IMR-90 (cell line): ENCODE data around the gene REG3A. TPM values are rescaled to one million over a fixed set of nuclear protein-coding genes. Genes with fewer than 3 reads are reported as not detected.

Experiments used
- ATAC-seq: fragments of 200-7000 bp; cut with Tn5 transposase; 2 replicates; pipeline ENCODE4 v1.9.1; 2020; ENCODE audit warnings: low read depth, mild to moderate bottlenecking, moderate library complexity
- BruUV-seq: library from RNA; stranded (reverse); fragments of 400-500 nt; replicated peaks from 2 replicates; lab custom pipeline; 2021; lab: Mats Ljungman, UMichigan
- CTCF ChIA-PET: fragments of 300-600 bp; formaldehyde crosslinking; extraction: SDS; loops from one replicate; lab custom pipeline; 2021; ENCODE audit warnings: antibody characterized with exemption; lab: Yijun Ruan, JAX
- POLR2A ChIA-PET: fragments of 300-600 bp; sonication (Branson Sonifier 250); formaldehyde crosslinking; loops from one replicate; lab custom pipeline; 2022; ENCODE audit warnings: antibody characterized with exemption; ENCODE audit not compliant: unreplicated experiment; lab: Charles Lee
- DNase-seq: peaks from one replicate; pipeline ENCODE4 v3.0.0; 2013
- H2AFZ ChIP-seq: replicated peaks from 2 replicates; pipeline ENCODE3; 2013; ENCODE audit warnings: low read length, mild to moderate bottlenecking; ENCODE audit not compliant: poor library complexity
- H2AK5ac ChIP-seq: 2 replicates; pipeline ENCODE4 v1.6.1; 2013; ENCODE audit warnings: low read depth, low read length, inconsistent platforms
- H2AK9ac ChIP-seq: replicated peaks from 2 replicates; pipeline ENCODE3; 2013; ENCODE audit warnings: mild to moderate bottlenecking, low read depth, low read length, moderate library complexity; ENCODE audit not compliant: poor library complexity
- H2BK120ac ChIP-seq: 2 replicates; pipeline ENCODE4 v1.6.1; 2013; ENCODE audit warnings: low read depth, low read length, inconsistent platforms
- H2BK15ac ChIP-seq: 3 replicates; pipeline ENCODE4 v1.6.1; 2013; ENCODE audit warnings: low read depth, low read length, inconsistent platforms
- H2BK20ac ChIP-seq: 2 replicates; pipeline ENCODE4 v1.6.1; 2013; ENCODE audit warnings: low read depth, mild to moderate bottlenecking, inconsistent platforms, low read length, moderate library complexity
- H2BK5ac ChIP-seq: 2 replicates; pipeline ENCODE4 v1.6.1; 2013; ENCODE audit warnings: mild to moderate bottlenecking, low read depth, low read length, inconsistent platforms; ENCODE audit not compliant: poor library complexity, severe bottlenecking
- H3K14ac ChIP-seq: replicated peaks from 2 replicates; pipeline ENCODE4 v1.6.1; 2013; ENCODE audit warnings: low read depth, low read length, inconsistent platforms
- H3K18ac ChIP-seq: 2 replicates; pipeline ENCODE4 v1.6.1; 2013; ENCODE audit warnings: low read depth, low read length, control low read depth
- H3K23ac ChIP-seq: 2 replicates; pipeline ENCODE4 v1.6.1; 2013; ENCODE audit warnings: low read depth, low read length, inconsistent platforms
- H3K27ac ChIP-seq: 2 replicates; pipeline ENCODE4 v1.5.1; 2013; ENCODE audit warnings: mild to moderate bottlenecking, control low read depth, low read length; ENCODE audit not compliant: insufficient read depth
- H3K27me3 ChIP-seq: 2 replicates; pipeline ENCODE4 v1.6.1; 2013; ENCODE audit warnings: low read length; ENCODE audit not compliant: control insufficient read depth, insufficient read depth
- H3K36me3 ChIP-seq: 2 replicates; pipeline ENCODE4 v1.6.1; 2013; ENCODE audit warnings: low read length, mixed read lengths; ENCODE audit not compliant: control insufficient read depth, insufficient read depth
- H3K4ac ChIP-seq: 2 replicates; pipeline ENCODE4 v1.6.1; 2013; ENCODE audit warnings: low read depth, low read length, inconsistent platforms
- H3K4me1 ChIP-seq: 2 replicates; pipeline ENCODE4 v1.6.1; 2013; ENCODE audit warnings: low read length, mixed read lengths; ENCODE audit not compliant: control insufficient read depth, insufficient read depth
- H3K4me2 ChIP-seq: 2 replicates; pipeline ENCODE4 v1.6.1; 2013; ENCODE audit warnings: low read depth, mild to moderate bottlenecking, control low read depth, low read length, moderate library complexity
- H3K4me3 ChIP-seq: 2 replicates; pipeline ENCODE4 v1.5.1; 2013; ENCODE audit warnings: low read depth, mild to moderate bottlenecking, control low read depth, low read length, moderate library complexity; ENCODE audit not compliant: insufficient read depth
- H3K56ac ChIP-seq: 2 replicates; pipeline ENCODE4 v1.6.1; 2013; ENCODE audit warnings: low read length, inconsistent platforms; ENCODE audit not compliant: insufficient read depth; ENCODE audit errors: extremely low read depth
- H3K79me1 ChIP-seq, 2 experiments: 2 replicates each; pipeline ENCODE4 v1.6.1; 2013; ENCODE audit warnings: low read length in 2 of 2, inconsistent platforms in 1 of 2, low read depth in 1 of 2
- H3K9ac ChIP-seq: 2 replicates; pipeline ENCODE4 v1.6.1; 2013; ENCODE audit warnings: low read depth, low read length, control low read depth
- H3K9me1 ChIP-seq: 2 replicates; pipeline ENCODE4 v1.6.1; 2013; ENCODE audit warnings: low read length, inconsistent platforms; ENCODE audit not compliant: insufficient read depth
- H3K9me3 ChIP-seq: 2 replicates; pipeline ENCODE4 v1.6.1; 2013; ENCODE audit warnings: low read length; ENCODE audit not compliant: control insufficient read depth, insufficient read depth
- H4K20me1 ChIP-seq: 2 replicates; pipeline ENCODE4 v1.6.1; 2013; ENCODE audit warnings: low read length, inconsistent platforms; ENCODE audit not compliant: insufficient read depth
- H4K5ac ChIP-seq: 2 replicates; pipeline ENCODE4 v1.6.1; 2013; ENCODE audit warnings: mild to moderate bottlenecking, low read depth, low read length, control low read depth
- H4K8ac ChIP-seq, 2 experiments: 2 replicates each; pipeline ENCODE4 v1.6.1; 2013; ENCODE audit warnings: low read depth in 2 of 2, low read length in 2 of 2, control low read depth in 1 of 2, inconsistent platforms in 1 of 2
- H4K91ac ChIP-seq: 2 replicates; pipeline ENCODE4 v1.6.1; 2013; ENCODE audit warnings: low read depth, low read length, inconsistent platforms; ENCODE audit not compliant: insufficient read depth
- BHLHE40 ChIP-seq: fragments of 150-350 bp; IDR thresholded peaks from 2 replicates; pipeline ENCODE4 v1.6.1; 2016; ENCODE audit warnings: mild to moderate bottlenecking, low read depth, low read length
- ELK1 ChIP-seq: fragments of 150-350 bp; IDR thresholded peaks from 2 replicates; pipeline ENCODE4 v1.6.1; 2016; ENCODE audit warnings: low read depth, mild to moderate bottlenecking, low read length, moderate library complexity, borderline replicate concordance
- MAFK ChIP-seq: IDR thresholded peaks from 2 replicates; pipeline ENCODE4 v1.6.1; 2012; ENCODE audit warnings: low read depth, low read length, improper control_type of control experiment
- MAZ ChIP-seq: IDR thresholded peaks from 2 replicates; pipeline ENCODE4 v1.6.1; 2012; ENCODE audit warnings: low read depth, mild to moderate bottlenecking, low read length, improper control_type of control experiment, moderate library complexity, borderline replicate concordance
- MXI1 ChIP-seq: IDR thresholded peaks from 2 replicates; pipeline ENCODE4 v1.6.1; 2012; ENCODE audit warnings: low read depth, mild to moderate bottlenecking, low read length, moderate library complexity, borderline replicate concordance
- NFE2L2 ChIP-seq: fragments of 150-350 bp; IDR thresholded peaks from 2 replicates; pipeline ENCODE4 v1.6.1; 2016; ENCODE audit warnings: low read depth, mild to moderate bottlenecking, low read length
- RAD21 ChIP-seq: IDR thresholded peaks from 2 replicates; pipeline ENCODE4 v1.6.1; 2012; ENCODE audit warnings: low read length, improper control_type of control experiment
- RCOR1 ChIP-seq: IDR thresholded peaks from 2 replicates; pipeline ENCODE4 v1.6.1; 2012; ENCODE audit warnings: mild to moderate bottlenecking, low read length, improper control_type of control experiment; ENCODE audit not compliant: insufficient replicate concordance
- RFX5 ChIP-seq: IDR thresholded peaks from 2 replicates; pipeline ENCODE4 v1.8.0; 2012; ENCODE audit warnings: low read depth, mild to moderate bottlenecking, low read length, moderate library complexity
- SMC3 ChIP-seq: fragments of 150-350 bp; IDR thresholded peaks from 2 replicates; pipeline ENCODE4 v1.6.1; 2016; ENCODE audit warnings: low read depth, mild to moderate bottlenecking, antibody characterized with exemption, low read length, moderate library complexity
- USF2 ChIP-seq: fragments of 150-350 bp; IDR thresholded peaks from 2 replicates; pipeline ENCODE4 v1.6.1; 2017; ENCODE audit warnings: mild to moderate bottlenecking, antibody characterized with exemption, low read length, low read depth
- WGBS, 2 experiments: methylation state at CpG; one replicate each; pipeline versions ENCODE4 v1.1.5 to v1.1.7; 2013; ENCODE audit warnings: missing lambda C conversion rate in 2 of 2; ENCODE audit not compliant: insufficient read length in 1 of 2; ENCODE audit errors: extremely low coverage in 2 of 2; 5-methylcytosine and 5-hydroxymethylcytosine counted together
- dilution Hi-C: fragments of 300-500 bp; cut with HindIII; formaldehyde crosslinking; loops from one replicate; pipeline ENCODE4 v1.14.3; 2018; ENCODE audit warnings: low sequenced_read_pairs; ENCODE audit not compliant: unreplicated experiment
- in situ Hi-C: fragments of 300-500 bp; cut with MboI; formaldehyde crosslinking; loops from 3 replicates; pipeline ENCODE4 v1.14.3; 2019; ENCODE audit warnings: low sequenced_read_pairs, inconsistent platforms, mixed read lengths
- intact Hi-C: fragments of 100-400 bp; cut with micrococcal nuclease; formaldehyde crosslinking; loops from 2 replicates; pipeline ENCODE4 v1.10.0; 2022
- polyA plus RNA-seq, 3 experiments: library from polyadenylated mRNA; depleted of rRNA; stranded (reverse); fragments of >200 nt; gene quantifications; 2 replicates each; pipeline ENCODE4 v1.2.3, GENCODE V29; 2012; ENCODE audit warnings: low replicate concordance in 1 of 3
- total RNA-seq: library from RNA; depleted of rRNA; stranded (reverse); fragments of >200 nt; gene quantifications from 2 replicates; pipeline ENCODE4 v1.2.3, GENCODE V29; 2012

The REG3A gene
- total and polyA plus RNA-seq, 2 of the 4 experiments (the other 2 are of a cell fraction): not detected

GRCh38 chr2:79189465-79189864 lies 29.9 kb upstream of the REG3A start:
- ATAC-seq: no peak
- Histone ChIP-seq H2BK120ac (no peak overlapping the region), H3K56ac (no peak overlapping the region), H3K27me3 (no peaks in the 10 kb centered on the region), H2BK15ac (no peak overlapping the region), H3K14ac (no peak overlapping the region), H4K8ac (no peak overlapping the region), H3K79me1 (no peaks in the 10 kb centered on the region), H3K4me1 (no peaks in the 10 kb centered on the region), H2BK20ac (no peak overlapping the region), H3K4me3 (no peak overlapping the region), H3K18ac (no peak overlapping the region), H4K5ac (no peak overlapping the region), H3K9me1 (no peaks in the 10 kb centered on the region), H2BK5ac (no peak overlapping the region), H3K23ac (no peak overlapping the region), H2AK5ac (no peak overlapping the region), H2AFZ (no peak overlapping the region), H3K27ac (no peak overlapping the region), H2AK9ac (no peak overlapping the region), H3K9me3 (peaks cover 8% of the 10 kb centered on the region), H4K20me1 (no peaks in the 10 kb centered on the region), H3K9ac (no peak overlapping the region), H3K36me3 (no peaks in the 10 kb centered on the region), H4K91ac (no peak overlapping the region), H3K4me2 (no peak overlapping the region), H3K4ac (no peak overlapping the region)
- in situ Hi-C loops (no loop called here), dilution Hi-C loops (no loop called here), intact Hi-C loops (no loop called here)
- POLR2A ChIA-PET: no interaction called here
- BruUV-seq: no TSS peak
- CTCF ChIA-PET: no interaction called here
- TF ChIP-seq RCOR1 (no peak), MAFK (no peak), NFE2L2 (no peak), USF2 (no peak), MAZ (no peak), MXI1 (no peak), BHLHE40 (no peak), ELK1 (no peak), SMC3 (no peak), RFX5 (no peak), RAD21 (no peak)
- no peak for DNase-seq
- no CpG with 5 or more reads among the region's 3 CpGs for WGBS, 2 experiments
